Ovary (tissue), 9 donors: Measurements from ENCODE around the gene CRMP1. TPM values are rescaled to one million over a fixed set of nuclear protein-coding genes. Genes with fewer than 3 reads are reported as not detected.

Experiments used
- DNase-seq, 5 donors: peaks; one replicate each; pipeline ENCODE4 v3.0.0-alpha.2; 2019 to 2020
- H3K27ac ChIP-seq, 2 donors: fragments of 200-600 bp; one replicate each; pipeline versions ENCODE4 v1.5.1 to v1.8.0; 2019 to 2022
- H3K27me3 ChIP-seq: fragments of 200-600 bp; one replicate; pipeline ENCODE4 v1.8.0; 2022
- H3K36me3 ChIP-seq: fragments of 200-600 bp; sonication (generic); one replicate; pipeline ENCODE4 v1.5.1; 2019
- H3K4me1 ChIP-seq: one replicate; pipeline ENCODE4 v1.8.1; 2013; ENCODE audit warnings: mild to moderate bottlenecking, moderate library complexity; ENCODE audit not compliant: insufficient read depth
- H3K4me3 ChIP-seq: fragments of 200-600 bp; sonication (generic); one replicate; pipeline ENCODE4 v1.5.1; 2017
- H3K9me3 ChIP-seq, 2 donors: fragments of 200-600 bp in 1 of 2; sonication (generic) in 1 of 2; one replicate each; pipeline versions ENCODE4 v1.5.1 to v1.8.1; 2013 to 2019; ENCODE audit warnings: mild to moderate bottlenecking in 1 of 2, moderate library complexity in 1 of 2
- CTCF ChIP-seq, 3 donors: fragments of 450-650 bp in 2 of 3; fragments of 200-600 bp in 1 of 3; IDR thresholded peaks; one replicate each; pipeline versions ENCODE4 v1.5.1 to v1.8.0; 2016 to 2022; ENCODE audit warnings: antibody characterized with exemption in 3 of 3, mild to moderate bottlenecking in 1 of 3
- EP300 ChIP-seq: sonication (generic); formaldehyde crosslinking; IDR thresholded peaks from one replicate; pipeline ENCODE4 v1.6.1; 2017; ENCODE audit warnings: antibody characterized with exemption
- POLR2A ChIP-seq: fragments of 450-650 bp; IDR thresholded peaks from one replicate; pipeline ENCODE4 v1.6.1; 2017; ENCODE audit warnings: antibody characterized with exemption, mild to moderate bottlenecking, moderate library complexity
- WGBS, 3 donors: extraction: QIAGEN DNeasy Blood & Tissue Kit in 1 of 3; methylation state at CpG; one replicate each; pipeline versions ENCODE4 v1.1.5 to v1.1.7; 2013 to 2017; 5-methylcytosine and 5-hydroxymethylcytosine counted together
- intact Hi-C, 4 donors: fragments of 100-400 bp; cut with DNase I; formaldehyde crosslinking; loops; one replicate each; pipeline versions ENCODE4 v1.11.0 to v1.15.1; 2022 to 2023
- polyA plus RNA-seq, 2 donors: library from polyadenylated mRNA; stranded (reverse); fragments of 200-250 nt in 1 of 2; fragments of 350-450 nt in 1 of 2; fragmentation: Illumina TruSeq in 1 of 2; extraction: RNeasy Lipid Tissue Mini Kit (QIAGEN cat#74804) in 1 of 2; gene quantifications; one replicate each; pipeline ENCODE4 v1.2.3, GENCODE V29; 2013 to 2014
- total RNA-seq, 7 donors: library from RNA; depleted of rRNA in 2 of 7; stranded (reverse); fragments of >200 nt in 2 of 7; fragmentation: NEBNext Ultra II Directional in 3 of 7; extraction: Animal tissue kit (Norgen Biotek cat#: 25700) in 3 of 7; gene quantifications; one replicate each; pipeline versions ENCODE4 v1.1.0 to v1.2.4, GENCODE V29; 2016 to 2023
- donor health status: DM: no; HTN: no; CAD: no; lungs with moderate emphysema.
- donor health status: DM: no; HTN: no; CAD: no.
- donor health status: Bipolar disorder and iron deficiency.
- donor health status: DM: yes; HTN: yes; CAD: no.
- donor health status: DM: no; HTN: no; CAD: no.
- donor health status: DM: yes; HTN: yes; CAD: no.

The CRMP1 gene
- total and polyA plus RNA-seq, 9 donors: 1.2 to 5.5 (median 4.2) TPM

GRCh38 chr4:5810770-5811430 lies 82.0 kb downstream of the CRMP1 start:
- Histone ChIP-seq H3K27ac (no peak overlapping the region), H3K9me3 (no peaks in the 10 kb centered on the region), H3K4me1 (no peaks in the 10 kb centered on the region), H3K27me3 (no peaks in the 10 kb centered on the region), H3K4me3 (no peak overlapping the region), H3K36me3 (peaks cover 9% of the 10 kb centered on the region)
- TF ChIP-seq EP300 (no peak), POLR2A (no peak), CTCF (IDR thresholded peaks at IDR 0.05) (no peak)
- intact Hi-C loops: loop anchor here in 2 of 4 donors (10.0 kb wide), 1 partner anchor 756 kb away; the partner anchor contains the start of gene STK32B (in 2 of the 2)
- no peak for DNase-seq
- WGBS, 3 donors: 69 to 83% (median 80%) methylated on average over 12 of the region's 12 CpGs

DNA sequence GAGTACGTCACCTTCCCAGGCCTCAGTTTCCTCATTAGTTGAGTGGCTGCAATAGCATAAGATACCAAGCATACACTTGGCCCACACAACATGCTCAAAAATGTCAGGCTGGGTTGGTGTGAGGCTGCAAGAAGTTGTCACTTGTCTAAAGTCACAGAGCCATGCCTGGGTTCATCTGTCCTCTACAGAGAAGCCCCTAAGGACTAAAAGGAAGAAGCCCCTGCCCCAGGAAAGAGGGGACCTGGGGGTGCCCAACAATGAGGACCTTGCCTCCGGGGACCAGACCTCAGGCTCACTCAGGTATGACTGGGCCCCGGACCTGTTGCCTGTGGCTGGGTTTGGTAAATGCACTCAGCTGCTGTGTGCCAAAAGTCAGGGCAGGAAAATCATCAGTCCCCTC lies 82.7 kb downstream of the CRMP1 start:
- Histone ChIP-seq H3K36me3 (peaks cover 9% of the 10 kb centered on the region), H3K27ac (no peak overlapping the region), H3K4me1 (no peaks in the 10 kb centered on the region), H3K9me3 (no peaks in the 10 kb centered on the region), H3K4me3 (no peak overlapping the region), H3K27me3 (no peaks in the 10 kb centered on the region)
- TF ChIP-seq EP300 (no peak), CTCF (IDR thresholded peaks at IDR 0.05) (no peak), POLR2A (no peak)
- intact Hi-C loops: loop anchor here in 2 of 4 donors (10.0 kb wide), 1 partner anchor 755 kb away; the partner anchor contains the start of gene STK32B (in 2 of the 2)
- DNase-seq: no peak
- 93 to 98% (median 97%) methylated on average over 3 of the region's 3 CpGs for WGBS, 3 donors

GRCh38 chr4:5809216-5809776 lies 83.6 kb downstream of the CRMP1 start:
- 77 to 82% (median 80%) methylated on average over 12 of the region's 12 CpGs for WGBS, 3 donors
- Histone ChIP-seq H3K9me3 (no peaks in the 10 kb centered on the region), H3K36me3 (peaks cover 9% of the 10 kb centered on the region), H3K27me3 (no peaks in the 10 kb centered on the region), H3K4me1 (no peaks in the 10 kb centered on the region), H3K4me3 (no peak overlapping the region), H3K27ac (no peak overlapping the region)
- intact Hi-C loops: no loop called here
- TF ChIP-seq CTCF (IDR thresholded peaks at IDR 0.05) (no peak), EP300 (no peak), POLR2A (no peak)
- DNase-seq: peak in 1 of 5 donors; percentile 23

- 71 to 78% (median 73%) methylated on average over 10 of the region's 10 CpGs for WGBS, 3 donors
- no peak overlapping the region for H3K4me3 ChIP-seq
- H3K36me3 ChIP-seq: peaks cover 9% of the 10 kb centered on the region
- intact Hi-C loops: no loop called here
- H3K27ac ChIP-seq: no peak overlapping the region
- TF ChIP-seq POLR2A (no peak), CTCF (IDR thresholded peaks at IDR 0.05) (no peak), EP300 (no peak)
- H3K4me1 ChIP-seq: no peaks in the 10 kb centered on the region
- H3K9me3 ChIP-seq: no peaks in the 10 kb centered on the region
- peak in 1 of 5 donors; percentile 31 for DNase-seq
- H3K27me3 ChIP-seq: no peaks in the 10 kb centered on the region
These were observed 84.7 kb downstream of the CRMP1 start for GRCh38 chr4:5808081-5808741.
